Measurements from ENCODE around the gene BLM.

BLM gene

DNA sequence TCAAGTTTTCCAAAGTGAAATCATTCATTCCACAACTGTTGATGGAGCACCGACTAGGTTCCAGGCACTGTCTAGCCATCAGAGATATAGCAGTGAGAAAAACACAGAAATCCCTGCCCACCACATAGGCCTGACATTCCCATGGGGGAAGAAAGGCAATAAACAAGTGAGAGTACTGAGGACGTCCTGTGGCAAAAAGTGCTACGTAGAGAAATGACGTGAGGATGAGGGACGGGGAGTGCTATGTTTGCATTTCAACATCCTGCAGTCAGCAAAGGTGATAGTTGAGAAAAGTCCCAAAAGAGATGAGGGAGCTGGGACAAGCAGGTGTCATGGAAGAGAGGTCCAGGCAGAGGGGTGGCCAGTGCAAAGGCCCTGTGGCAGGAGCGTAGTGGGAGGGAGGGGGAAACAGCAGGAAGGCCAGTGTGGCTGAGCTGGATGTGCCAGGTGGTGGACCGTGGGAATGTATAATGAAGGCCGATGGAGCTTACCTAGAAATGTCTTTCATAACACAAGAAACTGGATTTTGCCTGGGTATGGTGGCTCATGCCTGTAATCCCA, 140.8 kb downstream of the BLM start:
- no peak for DNase-seq

GRCh38 chr15:90859234-90860131, 142.3 kb downstream of the BLM start:
- DNase-seq: no peak

- no peak for DNase-seq
Observed at GRCh38 chr15:90860450-90860849, 143.3 kb downstream of the BLM start.

- no peak for DNase-seq
Observed at GRCh38 chr15:90860942-90861675, 144.0 kb downstream of the BLM start.

DNA sequence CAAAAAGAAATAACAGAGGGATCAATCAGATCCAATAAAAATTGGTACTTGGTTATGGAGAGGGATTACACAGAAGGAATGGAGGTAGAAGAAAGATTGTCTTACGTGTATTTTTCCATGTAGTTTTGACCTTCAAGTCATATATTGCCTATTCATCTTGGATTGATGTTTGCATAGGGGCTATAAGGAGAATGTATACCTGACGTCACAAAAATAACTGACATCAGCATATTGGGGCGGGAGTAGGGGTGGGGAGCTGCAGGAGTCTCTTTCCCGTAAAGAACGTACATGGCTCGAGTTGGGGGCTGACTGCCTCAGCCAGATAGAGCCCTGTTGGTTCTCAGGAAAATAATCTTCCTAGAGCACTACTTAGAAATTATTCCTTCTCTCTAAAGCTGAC, 145.3 kb downstream of the BLM start:
- no peak for DNase-seq

DNA sequence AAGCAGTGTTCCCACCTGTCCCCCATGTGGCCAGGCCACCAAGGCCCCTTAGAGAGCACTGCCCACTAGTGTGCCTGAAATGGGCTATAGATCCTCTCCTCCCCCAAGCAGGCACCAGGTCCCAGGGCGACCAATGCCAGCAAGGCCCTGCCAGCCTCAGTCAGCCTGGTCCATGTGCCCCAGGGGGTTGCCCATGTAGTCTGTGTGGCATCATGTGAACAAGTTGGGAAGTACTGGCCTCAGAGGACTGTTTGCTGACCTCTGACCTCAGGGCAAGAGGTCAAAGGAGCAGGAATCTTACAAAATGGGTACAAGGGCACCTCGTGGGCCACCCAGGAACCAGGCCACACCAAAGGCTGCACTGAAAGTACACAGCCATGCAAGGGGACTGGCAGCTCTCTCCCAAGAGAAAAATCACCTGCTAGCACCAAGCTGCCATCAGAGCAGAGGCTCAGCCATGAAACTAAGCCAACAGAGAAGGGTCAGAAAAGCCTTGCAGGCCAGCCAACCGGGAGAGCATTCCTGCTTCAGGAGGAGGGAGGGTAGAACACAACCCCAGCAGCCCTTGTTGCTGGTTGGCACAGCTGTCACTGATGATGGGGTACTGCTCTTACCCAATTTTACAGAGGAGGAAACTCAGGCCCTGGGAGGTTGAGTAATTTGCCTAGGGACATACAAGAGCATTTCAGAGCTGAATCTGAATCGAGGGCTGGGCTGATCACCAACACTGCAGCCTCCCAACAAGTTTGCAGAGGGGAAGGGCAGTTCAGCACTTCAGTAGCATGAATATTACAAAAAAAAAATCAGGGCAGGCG, 146.0 kb downstream of the BLM start:
- no peak for DNase-seq

- no peak for DNase-seq
Observed at GRCh38 chr15:90863987-90864386, 146.8 kb downstream of the BLM start.

GRCh38 chr15:90864507-90864906, 147.4 kb downstream of the BLM start:
- no peak for DNase-seq

GRCh38 chr15:90865702-90866101, 148.6 kb downstream of the BLM start:
- no peak for DNase-seq
